GOT3 (cell line): ENCODE results near the gene LRRC43.

ENCODE experiments used
- DNase-seq: peaks from one replicate; lab custom pipeline; 2025; ENCODE audit warnings: mixed read lengths; lab: John Stamatoyannopoulos, UW

The LRRC43 gene

GRCh38 chr12:122225683-122226365 lies 42.9 kb downstream of the LRRC43 start, which contains the start of gene DIABLO:
Gene DIABLO (minus strand): TSS chr12:122226052. CDS start chr12:122226014, 38 bp downstream.
- DNase-seq: peak; percentile 99

GRCh38 chr12:122226366-122227125 lies 43.6 kb downstream of the LRRC43 start:
- DNase-seq: no peak

GRCh38 chr12:122227341-122227740 lies 44.4 kb downstream of the LRRC43 start:
- no peak for DNase-seq

GRCh38 chr12:122228092-122228491 lies 45.2 kb downstream of the LRRC43 start:
- no peak for DNase-seq

- DNase-seq: no peak
Measured at GRCh38 chr12:122230798-122231197, 47.9 kb downstream of the LRRC43 start.

GRCh38 chr12:122232691-122233090 lies 49.8 kb downstream of the LRRC43 start:
- DNase-seq: no peak

GRCh38 chr12:122235741-122236140 lies 52.8 kb downstream of the LRRC43 start:
- no peak for DNase-seq

GRCh38 chr12:122238861-122239260 lies 55.9 kb downstream of the LRRC43 start:
- no peak for DNase-seq

- no peak for DNase-seq
Measured at GRCh38 chr12:122243965-122244364, 61.0 kb downstream of the LRRC43 start.

- DNase-seq: no peak
Measured at GRCh38 chr12:122244565-122245371, 61.8 kb downstream of the LRRC43 start.

- no peak for DNase-seq
Measured at GRCh38 chr12:122245553-122245952, 62.6 kb downstream of the LRRC43 start.

- DNase-seq: no peak
Measured at GRCh38 chr12:122250047-122250446, 67.1 kb downstream of the LRRC43 start.

- no peak for DNase-seq
Measured at GRCh38 chr12:122250536-122250935, 67.6 kb downstream of the LRRC43 start.
